SW480 (cell line): ENCODE data around the gene TMEM158.
A peak's percentile ranks its signal among the peaks of the same experiment; 100 is the strongest.

Source experiments
- DNase-seq: peaks from one replicate; pipeline ENCODE4 v3.0.0-alpha.2; 2016; ENCODE audit warnings: low spot score

Gene TMEM158

DNA sequence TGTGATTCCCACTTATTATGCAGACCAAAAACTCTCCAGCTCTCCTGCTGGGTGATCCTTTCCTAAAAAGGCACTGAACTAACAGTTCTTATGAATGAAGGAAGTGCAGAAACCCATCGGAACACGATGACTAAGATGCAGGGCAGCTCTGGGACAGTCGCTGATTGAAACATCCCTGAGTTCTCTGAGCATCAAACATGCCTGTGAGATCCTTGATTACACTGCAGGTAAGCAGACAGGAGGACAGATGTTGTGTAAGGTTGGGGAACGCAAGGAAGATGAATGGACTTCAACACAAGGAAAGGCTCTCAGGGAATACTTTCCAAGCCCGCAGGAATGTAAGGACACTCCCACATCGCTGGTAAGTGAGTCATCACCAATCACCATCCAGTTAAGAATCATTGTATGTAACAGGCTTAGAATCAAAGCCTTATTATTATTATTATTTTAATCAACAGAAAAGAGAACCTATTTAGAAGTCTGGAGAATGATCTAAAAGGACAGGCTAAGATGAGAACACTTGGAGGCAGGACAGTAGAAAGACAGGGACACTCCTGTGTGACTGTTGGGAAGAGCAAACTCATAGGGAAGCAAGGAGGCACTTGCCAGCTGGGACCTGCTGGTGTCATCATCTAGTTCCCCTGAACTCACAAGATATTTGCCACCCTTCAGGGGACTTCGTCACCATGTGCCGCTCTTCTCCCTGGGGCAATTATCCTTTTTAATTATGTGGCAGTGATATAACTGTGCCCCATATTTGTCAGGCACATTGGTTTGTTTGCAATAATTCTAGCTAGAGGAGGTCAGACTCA lies 26.0 kb downstream of the TMEM158 start:
- DNase-seq, result peak; percentile 96

DNA sequence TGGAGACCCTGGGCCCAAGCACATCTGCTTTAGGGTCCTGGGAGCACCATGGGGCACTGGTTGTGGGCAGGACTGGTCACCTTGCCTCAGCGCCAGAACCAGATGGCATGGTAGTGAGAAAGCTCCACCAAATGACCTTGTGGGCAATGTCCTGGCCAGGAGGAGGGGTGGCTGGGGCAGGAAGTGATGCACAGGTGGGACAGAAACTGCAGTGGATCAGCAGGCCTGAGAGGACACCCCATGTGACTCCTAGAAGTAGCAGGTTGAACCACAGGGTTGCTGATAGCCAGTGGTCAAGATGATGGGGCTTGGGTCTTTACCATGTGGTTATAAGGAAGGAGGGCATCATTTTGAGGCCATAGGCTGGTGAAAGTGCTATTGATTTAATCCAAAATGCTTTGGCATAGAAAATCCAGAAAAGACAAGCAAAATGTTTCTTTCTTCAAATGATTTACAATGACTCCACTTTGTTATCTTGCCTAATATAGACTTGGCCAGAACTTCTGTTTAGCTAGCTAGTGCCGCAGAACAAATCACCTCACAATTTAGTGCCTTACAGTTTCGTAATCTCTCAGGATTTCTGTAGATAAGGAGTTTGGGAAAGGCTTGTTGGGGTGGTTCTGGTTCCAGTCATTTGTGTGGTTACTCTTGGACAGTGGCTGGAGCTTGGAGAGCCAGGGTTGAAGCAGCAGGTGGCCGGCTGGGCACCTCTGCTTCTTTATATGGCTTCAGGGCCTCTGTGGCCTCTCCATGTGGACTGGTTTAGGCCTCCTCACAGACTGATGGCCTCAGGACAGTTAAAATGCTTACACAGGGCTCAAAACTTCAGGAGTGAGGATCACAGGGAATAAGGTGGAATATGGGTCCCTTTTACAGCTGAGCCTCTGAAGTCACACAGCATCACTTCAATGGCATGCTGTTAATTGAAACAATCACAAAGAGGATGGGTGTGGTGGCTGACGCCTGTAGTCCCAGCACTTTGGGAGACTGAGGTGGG lies 27.5 kb downstream of the TMEM158 start:
- DNase-seq, result peak; percentile 29

DNA sequence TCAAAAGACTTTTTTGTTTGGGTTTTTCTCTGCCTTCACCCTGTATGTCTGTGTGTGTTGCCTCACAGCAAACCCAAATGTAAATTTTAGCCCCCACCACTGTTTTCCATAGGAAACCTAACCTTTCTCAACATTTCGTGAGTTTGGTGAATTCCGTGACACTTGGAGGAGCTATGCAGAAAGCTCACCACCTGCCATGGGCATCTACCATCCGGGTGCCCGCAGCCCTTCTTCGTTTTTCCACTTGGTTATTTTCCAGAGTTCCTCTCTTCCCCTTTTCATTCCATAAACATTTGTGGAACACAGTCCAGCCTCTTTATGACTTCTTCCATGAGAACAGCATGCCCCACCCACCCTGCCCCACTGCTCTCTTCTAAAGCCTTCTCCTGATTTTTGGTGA lies 31.3 kb downstream of the TMEM158 start:
- no peak for DNase-seq

DNA sequence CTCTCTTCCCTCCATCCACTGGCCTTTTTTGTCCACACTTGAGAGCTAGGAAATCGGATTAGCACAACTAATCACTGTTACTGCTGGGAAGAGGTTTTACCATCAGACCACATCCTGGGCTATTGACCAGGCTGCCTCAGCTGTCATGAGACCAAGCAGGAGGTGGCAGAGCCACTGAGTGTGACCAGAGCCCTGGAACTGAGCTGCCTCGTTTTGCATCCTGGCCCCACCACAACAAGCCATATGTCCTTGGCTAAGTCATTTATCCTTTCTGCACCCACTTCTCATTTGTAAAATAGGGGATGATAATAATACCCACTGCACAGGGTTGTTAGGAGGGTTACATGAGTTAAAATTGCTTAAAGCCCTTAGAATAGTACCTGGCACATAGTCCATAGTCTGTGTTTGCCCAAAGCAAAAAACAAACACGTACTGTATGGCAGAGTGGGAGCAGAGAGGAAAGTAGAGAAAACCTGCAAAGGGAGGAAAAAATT lies 34.1 kb downstream of the TMEM158 start:
- DNase-seq, result no peak

DNA sequence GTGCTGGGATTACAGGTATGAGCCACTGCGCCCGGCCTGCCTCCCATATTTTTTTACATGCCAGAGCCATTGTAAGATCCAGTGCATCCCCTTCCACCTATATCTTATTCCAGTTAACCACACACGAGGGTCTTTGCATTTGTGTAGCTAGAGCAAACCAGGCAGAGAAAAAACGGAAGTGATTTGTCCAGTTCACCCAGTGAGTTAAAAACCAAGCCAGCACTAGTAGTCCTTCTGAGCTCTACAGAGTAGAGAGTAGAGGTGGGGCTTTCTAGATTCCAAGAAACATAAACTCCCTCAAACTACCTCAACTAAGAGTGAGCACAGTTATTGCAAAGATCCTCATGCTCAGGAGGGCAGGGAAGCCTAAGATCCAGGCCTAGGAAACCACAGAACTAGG lies 34.7 kb downstream of the TMEM158 start:
- no peak for DNase-seq

DNA sequence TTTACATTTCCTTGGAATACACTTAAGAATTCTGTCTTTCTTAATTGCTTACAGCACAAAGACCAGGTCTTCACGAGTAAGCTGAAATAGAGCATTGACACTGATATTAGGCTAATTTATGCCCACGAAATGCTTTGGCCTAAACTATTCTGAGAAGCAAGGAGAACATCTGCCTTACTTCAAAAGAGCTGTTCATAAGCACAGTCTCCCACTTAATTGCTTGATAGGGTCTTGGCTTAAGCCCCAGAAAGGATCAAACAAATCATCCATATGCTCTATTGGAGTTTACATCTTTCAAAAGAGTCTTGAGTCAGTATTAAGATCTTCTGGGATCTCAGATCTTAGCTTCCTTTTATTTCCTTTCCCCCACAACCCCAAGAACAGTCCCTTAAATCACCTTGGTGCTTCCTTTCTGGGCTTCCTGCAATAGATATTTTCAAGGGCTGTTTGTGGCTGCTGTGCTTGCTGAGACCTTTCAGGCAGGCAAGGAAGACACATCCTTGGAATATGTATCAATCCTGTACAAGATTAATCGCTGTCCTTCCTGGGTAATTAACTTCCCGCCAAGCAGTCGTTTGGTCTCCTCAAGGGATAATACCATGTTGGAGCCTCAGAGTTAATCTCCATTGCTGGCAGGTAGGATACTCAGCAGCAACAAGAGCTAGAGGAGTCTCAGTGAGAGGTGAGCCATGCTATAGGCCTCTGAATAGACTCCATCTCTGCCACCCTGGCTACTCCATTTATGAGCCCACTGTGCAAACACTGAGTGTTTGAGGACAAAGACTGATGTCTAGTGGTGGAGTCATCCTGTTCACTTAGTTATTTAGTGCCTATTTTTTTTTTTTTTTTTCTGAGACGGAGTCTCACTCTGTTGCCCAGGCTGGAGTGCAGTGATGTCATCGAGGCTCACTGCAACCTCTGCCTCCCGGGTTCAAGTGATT lies 37.1 kb downstream of the TMEM158 start:
- DNase-seq, result no peak

DNA sequence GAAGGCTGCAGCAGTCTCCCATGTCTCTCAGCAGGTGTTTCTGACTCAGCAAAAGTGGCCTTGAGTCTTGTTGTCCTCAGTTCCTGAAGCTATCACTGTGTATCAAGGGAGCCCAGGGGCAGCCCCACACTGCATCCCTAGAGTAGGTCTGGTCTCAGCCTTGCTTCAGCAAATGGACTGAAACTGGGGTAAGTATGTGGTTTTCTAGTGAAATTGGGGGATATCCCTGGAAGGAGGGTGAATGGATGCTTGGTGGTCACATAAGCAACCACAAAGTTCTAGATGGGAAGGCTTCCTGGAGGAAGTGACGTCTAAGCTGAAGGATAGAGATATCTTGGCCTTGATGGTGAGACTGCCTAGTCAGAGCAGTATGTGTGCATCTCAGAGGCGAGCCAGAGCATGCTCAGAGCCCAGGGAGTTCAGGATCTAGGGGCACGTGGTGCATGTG lies 38.4 kb downstream of the TMEM158 start:
- DNase-seq, result no peak

DNA sequence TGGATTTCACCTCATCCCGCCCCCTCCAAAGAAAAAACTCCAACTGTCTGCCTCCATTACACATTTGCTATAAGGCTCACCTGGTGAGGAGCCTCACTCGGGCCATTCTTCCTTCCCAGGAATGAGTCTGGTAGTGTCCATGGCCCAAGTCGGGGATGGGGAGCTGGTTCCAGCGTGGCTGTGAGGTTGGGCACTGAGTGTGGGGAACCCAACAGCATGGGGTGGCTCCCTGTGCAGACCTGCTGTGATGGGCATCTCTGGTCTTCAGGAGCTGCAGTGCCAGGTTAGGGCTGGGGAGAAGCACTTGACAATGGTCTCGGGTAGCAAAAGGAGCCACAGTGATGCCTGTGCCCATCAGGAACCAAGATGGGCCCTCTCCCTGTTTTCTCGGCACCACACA lies 39.2 kb downstream of the TMEM158 start:
- DNase-seq, result no peak

DNA sequence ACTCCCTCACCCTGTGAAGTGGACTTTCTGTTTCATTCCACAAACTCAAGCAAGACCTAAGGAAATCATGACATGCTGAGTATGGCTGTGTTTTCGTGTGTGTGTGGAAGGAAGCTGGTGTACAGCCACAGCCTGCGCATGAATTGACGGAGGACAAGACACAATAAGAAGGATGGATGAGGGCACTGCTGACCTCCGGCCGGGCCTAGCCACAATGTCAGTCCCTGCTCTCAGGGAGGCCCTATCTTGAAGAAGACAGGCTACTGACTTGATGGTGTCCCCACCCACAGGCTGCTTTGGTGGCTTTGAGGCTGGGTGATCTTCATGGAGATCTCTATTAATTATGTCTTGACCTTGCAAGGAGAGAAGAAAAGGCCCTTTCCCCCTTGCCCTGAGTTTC lies 40.6 kb downstream of the TMEM158 start:
- no peak for DNase-seq

DNA sequence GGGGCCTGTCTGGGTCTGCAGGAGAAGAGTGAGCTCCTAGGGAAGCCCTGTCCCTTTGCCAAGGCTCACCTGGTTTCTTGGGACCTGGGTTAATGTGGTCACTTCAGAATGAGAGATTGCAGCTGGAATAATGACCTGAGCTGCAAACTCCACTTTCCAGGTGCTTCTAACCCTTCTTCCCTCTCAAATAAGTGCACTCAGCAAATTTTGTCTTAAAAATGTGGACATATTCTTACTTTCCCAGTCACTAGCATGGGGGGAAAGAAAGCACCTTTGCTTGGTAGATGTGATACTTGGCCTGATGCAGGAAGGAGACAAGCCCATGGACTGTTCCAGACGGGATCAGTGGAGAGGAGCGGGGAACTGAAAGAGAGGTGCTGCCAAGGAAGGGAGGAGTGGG lies 41.0 kb downstream of the TMEM158 start:
- DNase-seq, result no peak

DNA sequence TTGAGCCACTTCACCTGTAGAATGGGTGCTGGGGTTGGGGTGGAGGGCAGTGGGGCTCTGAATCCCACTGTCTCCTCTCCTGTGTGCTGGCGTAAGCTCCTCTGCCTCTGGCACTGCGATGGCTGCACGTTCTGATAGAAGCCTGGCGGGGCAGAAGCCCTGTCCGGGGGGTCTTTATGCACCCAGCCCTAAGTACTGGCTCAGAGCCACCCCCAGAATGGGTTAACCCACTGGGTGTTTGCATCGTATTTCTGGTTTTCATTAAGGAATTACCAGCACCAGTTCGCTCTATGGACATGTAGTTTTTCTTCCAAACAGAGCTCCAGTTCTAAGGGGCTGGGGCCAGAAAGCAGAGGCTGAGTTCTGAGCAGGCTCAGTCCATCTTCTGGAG lies 42.2 kb downstream of the TMEM158 start:
- no peak for DNase-seq

DNA sequence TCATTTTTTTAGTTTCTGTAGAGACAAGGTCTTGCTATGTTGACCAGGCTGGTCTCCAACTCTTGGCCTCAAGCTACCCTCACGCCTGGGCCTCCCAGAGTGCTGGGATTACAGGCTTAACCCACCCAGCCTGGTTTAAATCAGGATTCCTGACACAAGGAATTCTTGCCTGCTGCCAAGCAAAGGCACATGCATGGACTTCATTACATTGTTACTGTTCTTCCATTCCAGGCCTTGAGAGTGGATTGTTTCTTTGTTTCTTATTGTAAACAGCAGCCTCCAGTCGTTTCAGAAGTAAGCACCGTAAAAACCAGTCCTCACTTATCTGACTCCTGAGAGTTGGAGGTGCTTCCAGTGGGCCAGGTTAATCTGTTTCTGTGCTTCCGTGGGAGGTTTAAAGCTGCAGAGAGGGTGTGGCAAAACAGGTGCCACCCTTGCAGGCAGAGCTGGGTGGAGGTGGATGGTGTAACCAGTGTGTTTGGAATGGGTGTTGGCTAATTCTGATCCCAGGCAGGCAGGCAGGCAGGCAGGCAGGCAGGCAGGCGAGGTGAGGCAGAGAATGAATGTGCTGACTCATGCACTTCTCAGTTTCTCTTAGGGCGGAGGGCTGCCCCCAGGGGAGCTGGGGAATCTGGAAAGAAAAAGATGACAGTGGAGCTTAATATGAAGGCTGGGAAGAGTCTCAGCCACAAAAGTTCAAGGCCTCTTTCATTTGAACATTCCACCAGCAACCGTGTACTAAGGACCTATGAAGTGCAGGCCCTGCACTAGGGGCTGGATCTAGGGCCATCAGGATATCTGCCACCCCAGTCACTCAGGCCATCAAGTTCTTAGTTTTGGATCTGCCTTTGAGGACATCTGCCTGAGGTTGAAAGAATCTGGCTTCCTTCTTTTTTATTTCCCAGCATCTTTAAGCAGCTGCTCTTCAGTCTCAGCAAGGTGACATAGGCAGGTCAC lies 42.9 kb downstream of the TMEM158 start:
- peak; percentile 92 for DNase-seq

DNA sequence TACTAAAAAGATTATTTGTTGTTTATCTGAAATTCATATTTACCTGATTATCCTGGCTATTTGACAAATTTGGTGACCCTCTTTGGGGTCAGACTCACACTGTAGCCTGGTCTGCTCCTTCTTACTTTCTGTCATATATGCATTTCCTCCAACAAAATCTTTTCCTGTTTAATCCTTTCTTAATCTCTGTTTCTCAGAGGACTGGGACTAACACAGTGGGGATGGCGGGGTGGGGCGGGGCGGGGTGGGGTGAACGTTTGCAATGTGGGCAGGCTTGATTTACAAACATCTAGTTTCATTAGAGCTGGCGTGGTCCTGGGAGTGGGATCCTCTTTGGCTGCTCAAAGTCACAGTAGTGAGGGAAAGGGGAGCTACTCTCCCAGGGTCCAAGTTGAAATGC lies 44.6 kb downstream of the TMEM158 start:
- DNase-seq, result no peak

DNA sequence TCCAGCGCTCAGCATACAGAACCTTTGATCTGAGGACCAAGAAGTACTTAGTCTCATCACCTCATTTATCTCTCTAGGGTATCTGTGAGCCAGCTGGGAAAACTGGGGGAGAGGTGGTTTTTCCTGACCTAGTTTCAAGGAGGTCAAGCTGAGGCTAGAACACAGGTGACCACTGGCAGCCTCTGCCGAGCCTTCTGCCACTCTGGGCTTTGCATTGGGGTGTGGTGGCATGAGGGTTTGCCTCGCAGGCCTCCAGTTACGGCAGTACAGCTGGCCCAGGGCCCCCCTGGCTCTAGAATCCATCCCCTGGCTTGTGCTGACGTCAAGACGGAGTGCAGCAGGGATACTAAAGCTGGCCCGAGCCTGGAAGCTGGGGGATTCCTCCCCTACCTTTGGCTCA lies 45.2 kb downstream of the TMEM158 start:
- no peak for DNase-seq

DNA sequence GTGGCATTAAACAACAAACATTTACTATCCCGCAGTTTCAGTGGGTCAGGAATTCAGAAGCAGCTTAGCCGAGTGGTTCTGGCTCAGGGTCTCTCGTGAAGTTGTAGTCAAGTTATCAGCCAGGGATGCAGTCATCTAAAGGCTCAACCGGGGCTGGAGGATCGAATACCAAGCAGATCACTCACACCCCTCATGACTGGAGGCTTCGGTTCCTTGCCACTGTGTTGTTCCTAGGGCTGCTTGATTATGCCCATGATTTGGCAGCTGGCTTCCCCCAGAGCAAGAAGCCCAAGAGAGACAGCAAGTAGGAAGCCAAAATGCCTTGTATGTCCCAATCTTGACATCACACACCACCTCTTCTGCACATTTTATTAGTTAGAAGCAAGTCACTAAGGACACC lies 46.0 kb downstream of the TMEM158 start:
- no peak for DNase-seq

DNA sequence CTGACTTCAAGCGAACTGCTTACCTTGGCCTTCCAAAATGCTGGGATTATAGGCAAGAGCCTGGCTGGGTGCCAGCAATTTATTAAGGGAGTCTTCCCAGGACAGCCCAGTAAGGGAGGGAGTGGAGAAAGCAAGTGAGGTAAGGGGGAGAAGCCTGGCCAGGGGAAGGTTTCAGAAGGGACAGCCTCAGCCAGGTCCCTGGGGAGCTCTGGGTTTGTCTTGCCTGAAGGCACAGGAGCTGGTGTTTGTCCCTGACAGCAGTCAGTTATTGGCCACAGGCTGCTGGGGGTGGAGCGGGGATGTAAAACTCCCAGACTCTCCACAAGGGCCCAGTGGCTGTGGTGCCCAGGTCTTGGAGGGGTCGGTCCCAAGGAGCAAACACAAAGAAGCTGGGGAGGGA lies 46.9 kb downstream of the TMEM158 start:
- DNase-seq, result no peak

DNA sequence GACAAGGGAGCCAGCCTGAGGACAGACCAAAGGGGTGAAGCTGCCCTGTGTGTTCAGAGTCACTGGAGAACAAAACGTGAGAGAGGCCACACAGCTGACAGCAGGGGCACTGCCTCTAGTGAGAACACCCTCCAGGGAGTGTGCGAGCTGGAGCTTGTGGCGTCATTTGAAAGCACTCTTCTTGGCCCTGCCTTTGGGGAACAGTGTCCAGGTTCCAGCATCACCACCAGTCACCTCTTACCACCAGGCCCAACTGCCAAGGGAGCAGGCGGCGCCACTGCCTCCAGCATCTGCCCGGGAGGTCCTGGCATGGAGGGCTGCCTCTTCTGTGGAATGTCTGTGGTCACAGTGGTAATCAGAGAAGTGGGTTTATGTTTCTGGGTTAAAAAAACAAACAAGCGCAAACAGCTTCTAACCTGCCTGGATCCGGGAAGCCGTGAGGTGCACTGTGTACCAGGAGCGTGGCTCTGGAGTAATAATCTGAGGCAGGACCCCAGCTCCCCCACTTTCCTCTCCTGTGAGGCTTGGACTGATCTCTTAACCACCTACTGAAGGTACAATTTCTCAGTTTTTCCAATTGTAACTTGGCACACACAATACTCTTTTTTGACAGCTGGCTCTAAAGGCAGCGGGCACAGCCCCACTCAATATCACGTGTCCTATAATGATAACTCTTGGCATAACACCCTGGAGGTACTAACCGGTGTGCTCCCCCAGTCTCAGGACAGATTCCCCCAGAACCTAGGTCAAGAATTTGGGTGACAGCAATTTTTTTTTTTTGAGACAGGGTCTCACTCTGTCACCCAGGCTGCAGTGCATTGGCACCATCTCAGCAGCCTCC lies 47.7 kb downstream of the TMEM158 start:
- peak; percentile 53 for DNase-seq

DNA sequence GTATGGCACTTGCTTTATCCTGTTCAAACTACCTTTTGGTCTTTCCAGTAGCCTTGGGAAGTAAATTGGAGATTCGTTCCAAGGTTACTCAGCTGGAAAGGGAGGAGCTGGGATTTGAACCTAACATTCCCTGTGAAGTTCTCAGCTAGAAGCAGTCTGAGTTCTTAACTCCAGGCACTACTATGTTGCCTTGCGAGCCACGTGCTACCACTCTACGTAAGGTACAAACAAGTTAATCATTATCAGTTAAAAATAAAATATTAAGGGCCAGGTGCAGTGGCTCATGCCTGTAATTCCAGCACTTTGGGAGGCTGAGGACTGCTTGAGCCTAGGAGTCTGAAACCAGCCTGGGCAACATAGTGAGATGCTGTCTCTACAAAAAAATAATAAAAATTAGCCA lies 49.2 kb downstream of the TMEM158 start:
- no peak for DNase-seq
